Measurements from ENCODE around the gene RBMS2.
A peak's percentile ranks its signal among the peaks of the same experiment; 100 is the strongest.
"Not testable (repeated sequence)": the region's sequence is repeated elsewhere in the genome, so short reads cannot be mapped to it uniquely, and the experiment has no call there.

Gene RBMS2

GRCh38 chr12:56518570-56518969 lies 3.0 kb upstream of the RBMS2 start:
- no peak for DNase-seq

- no peak for DNase-seq
Measured at GRCh38 chr12:56520048-56520447, 1.6 kb upstream of the RBMS2 start.

- DNase-seq, result no peak
Measured at GRCh38 chr12:56520506-56520905, 1.1 kb upstream of the RBMS2 start.

- DNase-seq, result no peak
Measured at GRCh38 chr12:56521209-56521589, 421 bp upstream of the RBMS2 start.

GRCh38 chr12:56522411-56523193 lies 982 bp downstream of the RBMS2 start:
- no peak for DNase-seq

GRCh38 chr12:56528846-56529245 lies 7.2 kb downstream of the RBMS2 start:
- DNase-seq, result no peak

GRCh38 chr12:56529656-56530055 lies 8.0 kb downstream of the RBMS2 start:
- DNase-seq, result no peak

- no peak for DNase-seq
Measured at GRCh38 chr12:56530390-56531055, 8.9 kb downstream of the RBMS2 start.

- DNase-seq, result no peak
Measured at GRCh38 chr12:56537546-56537945, 15.9 kb downstream of the RBMS2 start.

GRCh38 chr12:56541631-56542030 lies 20.0 kb downstream of the RBMS2 start:
- DNase-seq, result no peak

GRCh38 chr12:56542164-56542563 lies 20.5 kb downstream of the RBMS2 start:
- DNase-seq, result no peak

- no peak for DNase-seq
Measured at GRCh38 chr12:56545023-56545604, 23.5 kb downstream of the RBMS2 start.

- no peak for DNase-seq
Measured at GRCh38 chr12:56546680-56547079, 25.1 kb downstream of the RBMS2 start.

- DNase-seq, result no peak
Measured at GRCh38 chr12:56551070-56551469, 29.4 kb downstream of the RBMS2 start.

- DNase-seq, result peak; percentile 24
Measured at GRCh38 chr12:56565510-56566101, 44.0 kb downstream of the RBMS2 start.

- DNase-seq, result no peak
Measured at GRCh38 chr12:56568146-56568545, 46.5 kb downstream of the RBMS2 start.

- DNase-seq, result no peak
Measured at GRCh38 chr12:56571121-56571520, 49.5 kb downstream of the RBMS2 start.

GRCh38 chr12:56572288-56572687 lies 50.7 kb downstream of the RBMS2 start:
- no peak for DNase-seq

- no peak for DNase-seq
Measured at GRCh38 chr12:56574210-56574609, 52.6 kb downstream of the RBMS2 start.

- DNase-seq, result not testable (repeated sequence)
Measured at GRCh38 chr12:56577248-56577647, 55.6 kb downstream of the RBMS2 start.

GRCh38 chr12:56578983-56579546 lies 57.4 kb downstream of the RBMS2 start:
- DNase-seq, result no peak

GRCh38 chr12:56581418-56582145 lies 60.0 kb downstream of the RBMS2 start:
- DNase-seq, result no peak

GRCh38 chr12:56585098-56585497 lies 63.5 kb downstream of the RBMS2 start:
- DNase-seq, result no peak

All from 8988T (cell line).